GM15510 (cell line): ENCODE results near the gene FBXW5.

Experiments
- POLR2A ChIP-seq: IDR thresholded peaks from 3 replicates; pipeline ENCODE4 v1.6.1; 2011; ENCODE audit warnings: borderline replicate concordance; ENCODE audit not compliant: insufficient read length; ENCODE audit errors: extremely low read depth

Gene FBXW5

DNA sequence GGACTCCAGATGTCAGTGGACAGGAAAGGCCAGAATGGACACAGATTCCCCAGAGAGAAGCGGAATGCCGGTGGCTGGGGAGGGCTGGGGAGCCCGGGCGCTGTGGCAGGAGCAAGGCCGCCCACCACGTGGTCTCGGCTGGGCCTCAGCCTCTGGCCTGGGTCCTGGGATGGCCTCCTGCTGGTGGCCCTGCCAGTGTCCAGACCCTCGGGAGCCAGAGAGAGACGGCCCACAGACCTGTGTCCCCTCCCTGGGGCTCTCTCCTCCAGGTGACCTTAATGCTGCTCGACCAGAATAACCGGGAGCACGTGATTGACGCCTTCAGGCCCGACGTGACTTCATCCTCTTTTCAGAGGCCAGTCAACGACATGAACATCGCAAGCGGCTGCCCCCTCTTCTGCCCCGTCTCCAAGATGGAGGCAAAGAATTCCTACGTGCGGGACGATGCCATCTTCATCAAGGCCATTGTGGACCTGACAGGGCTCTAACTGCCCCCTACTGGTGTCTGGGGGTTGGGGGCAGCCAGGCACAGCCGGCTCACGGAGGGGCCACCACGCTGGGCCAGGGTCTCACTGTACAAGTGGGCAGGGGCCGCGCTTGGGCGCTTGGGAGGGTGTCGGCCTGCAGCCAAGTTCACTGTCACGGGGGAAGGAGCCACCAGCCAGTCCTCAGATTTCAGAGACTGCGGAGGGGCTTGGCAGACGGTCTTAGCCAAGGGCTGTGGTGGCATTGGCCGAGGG is 19.0 kb downstream of the FBXW5 start:
- no peak for TF ChIP-seq POLR2A

DNA sequence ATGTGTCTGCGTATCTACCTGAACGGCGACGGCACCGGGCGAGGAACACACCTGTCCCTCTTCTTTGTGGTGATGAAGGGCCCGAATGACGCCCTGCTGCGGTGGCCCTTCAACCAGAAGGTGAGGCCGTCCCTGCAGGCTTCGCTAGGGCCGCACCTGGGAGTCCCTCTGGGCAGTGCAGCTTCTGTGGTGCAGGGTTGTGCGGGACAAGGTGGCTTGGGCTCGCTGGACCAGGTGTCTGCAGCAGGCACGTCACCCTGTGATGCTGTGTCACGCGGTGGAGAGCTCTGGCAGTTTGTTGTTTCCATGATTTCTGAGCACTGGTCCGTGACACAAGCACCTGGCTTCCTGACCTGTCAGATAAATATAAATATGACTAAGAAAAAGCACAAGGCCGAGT is 20.7 kb downstream of the FBXW5 start:
- TF ChIP-seq POLR2A = no peak

DNA sequence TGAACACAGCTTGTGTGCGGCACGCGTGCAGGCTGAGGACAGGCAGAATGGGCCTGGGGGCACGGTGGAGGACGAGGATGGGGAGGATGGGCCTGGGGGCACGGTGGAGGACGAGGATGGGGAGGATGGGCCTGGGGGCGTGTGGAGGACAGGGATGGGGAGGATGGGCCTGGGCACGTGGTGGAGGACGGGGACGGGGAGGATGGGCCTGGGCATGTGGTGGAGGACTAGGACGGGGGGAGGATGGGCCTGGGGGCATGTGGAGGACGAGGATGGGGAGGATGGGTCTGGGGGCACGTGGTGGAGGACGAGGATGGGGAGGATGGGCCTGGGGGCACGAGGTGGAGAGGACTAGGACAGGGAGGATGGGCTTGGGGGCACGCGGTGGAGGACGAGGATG is 22.0 kb downstream of the FBXW5 start:
- TF ChIP-seq POLR2A = no peak

DNA sequence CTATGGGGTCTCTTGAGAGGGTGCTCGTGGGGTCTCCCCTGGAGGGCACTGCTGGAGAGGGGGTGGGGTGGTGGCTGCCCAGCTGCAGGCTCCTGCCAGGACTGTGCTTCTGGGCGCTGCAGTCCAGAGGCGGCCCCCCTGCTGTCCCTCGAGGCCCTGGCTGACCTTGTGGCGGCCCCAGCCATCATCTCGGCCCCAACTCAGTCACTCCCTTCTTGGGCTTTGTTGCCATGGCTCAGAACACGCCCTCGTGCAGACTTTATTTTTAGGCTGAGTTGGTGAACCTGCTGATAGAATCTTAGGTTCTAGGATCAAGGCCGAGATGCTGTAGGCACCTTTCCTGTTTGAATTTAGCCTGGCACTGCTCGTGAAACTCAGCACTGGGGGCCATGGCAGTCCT is 22.8 kb downstream of the FBXW5 start:
- no peak for TF ChIP-seq POLR2A

DNA sequence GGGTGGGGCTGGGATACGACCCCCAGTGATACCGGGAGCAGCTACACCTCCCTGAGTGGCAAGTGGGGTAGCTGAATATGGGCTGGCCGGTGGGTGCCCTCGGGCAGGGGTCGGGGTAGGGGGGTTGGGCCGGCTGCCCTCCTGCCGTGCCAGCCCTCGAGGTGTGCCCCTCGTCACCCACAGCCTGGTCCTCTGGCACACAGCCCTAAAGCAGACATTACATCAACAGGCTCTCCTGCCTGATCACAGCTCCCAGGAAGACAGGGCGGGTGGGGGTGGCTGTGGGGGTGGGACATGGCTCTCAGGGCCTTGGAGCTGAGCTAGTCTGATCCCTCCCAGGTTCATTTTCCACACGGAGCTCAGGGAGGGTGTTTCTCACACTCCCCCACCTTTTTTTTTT is 23.2 kb downstream of the FBXW5 start:
- TF ChIP-seq POLR2A = no peak

DNA sequence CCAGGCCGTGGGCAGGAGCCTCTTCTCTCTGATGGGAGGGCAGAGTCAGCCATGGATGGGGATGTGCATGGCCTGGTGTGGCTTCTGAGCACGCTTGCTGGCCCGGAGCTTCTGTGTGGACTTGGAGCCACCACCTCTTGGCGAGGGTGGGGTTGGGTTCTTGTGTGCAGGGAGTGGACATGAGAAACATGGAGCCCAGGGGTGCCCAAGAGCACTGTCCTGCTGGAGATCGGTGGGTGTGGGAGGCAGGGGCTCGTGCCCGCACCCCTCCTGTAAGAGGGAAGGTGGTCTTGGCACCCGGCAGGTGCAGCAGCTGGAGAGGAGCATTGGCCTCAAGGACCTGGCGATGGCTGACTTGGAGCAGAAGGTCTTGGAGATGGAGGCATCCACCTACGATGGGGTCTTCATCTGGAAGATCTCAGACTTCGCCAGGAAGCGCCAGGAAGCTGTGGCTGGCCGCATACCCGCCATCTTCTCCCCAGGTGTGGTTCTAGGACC is 23.8 kb downstream of the FBXW5 start:
- TF ChIP-seq POLR2A = no peak

DNA sequence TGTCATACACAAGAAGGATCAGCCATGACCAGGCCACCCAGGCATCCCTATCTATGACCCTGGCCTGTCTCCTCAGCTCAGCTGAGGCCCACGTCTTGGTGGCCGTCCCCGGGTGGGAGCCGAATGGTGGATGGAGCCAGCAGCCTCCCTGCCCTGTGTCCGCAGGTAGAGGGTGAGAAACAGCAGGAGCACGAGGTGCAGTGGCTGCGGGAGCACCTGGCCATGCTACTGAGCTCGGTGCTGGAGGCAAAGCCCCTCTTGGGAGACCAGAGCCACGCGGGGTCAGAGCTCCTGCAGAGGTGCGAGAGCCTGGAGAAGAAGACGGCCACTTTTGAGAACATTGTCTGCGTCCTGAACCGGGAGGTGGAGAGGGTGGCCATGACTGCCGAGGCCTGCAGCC is 24.5 kb downstream of the FBXW5 start:
- TF ChIP-seq POLR2A = no peak

DNA sequence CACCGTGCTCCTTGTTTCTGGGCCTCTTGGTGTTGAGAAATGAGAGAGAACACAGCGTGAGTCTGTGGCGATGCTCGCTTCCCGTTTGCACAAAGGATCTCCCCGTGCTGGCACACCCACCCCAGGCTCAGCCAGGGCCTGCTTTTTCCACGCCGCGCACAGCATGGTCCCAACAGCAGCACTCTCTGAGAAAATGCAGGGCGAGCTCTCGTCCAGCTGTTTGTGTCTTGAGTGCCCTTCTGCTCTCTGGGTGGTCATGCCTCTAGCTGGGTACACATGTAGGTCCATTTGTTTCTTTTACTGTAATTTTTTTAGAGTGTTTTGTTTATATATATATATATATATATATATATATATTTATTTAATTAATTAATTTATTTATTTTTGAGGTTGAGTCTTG is 26.6 kb downstream of the FBXW5 start:
- no peak for TF ChIP-seq POLR2A

DNA sequence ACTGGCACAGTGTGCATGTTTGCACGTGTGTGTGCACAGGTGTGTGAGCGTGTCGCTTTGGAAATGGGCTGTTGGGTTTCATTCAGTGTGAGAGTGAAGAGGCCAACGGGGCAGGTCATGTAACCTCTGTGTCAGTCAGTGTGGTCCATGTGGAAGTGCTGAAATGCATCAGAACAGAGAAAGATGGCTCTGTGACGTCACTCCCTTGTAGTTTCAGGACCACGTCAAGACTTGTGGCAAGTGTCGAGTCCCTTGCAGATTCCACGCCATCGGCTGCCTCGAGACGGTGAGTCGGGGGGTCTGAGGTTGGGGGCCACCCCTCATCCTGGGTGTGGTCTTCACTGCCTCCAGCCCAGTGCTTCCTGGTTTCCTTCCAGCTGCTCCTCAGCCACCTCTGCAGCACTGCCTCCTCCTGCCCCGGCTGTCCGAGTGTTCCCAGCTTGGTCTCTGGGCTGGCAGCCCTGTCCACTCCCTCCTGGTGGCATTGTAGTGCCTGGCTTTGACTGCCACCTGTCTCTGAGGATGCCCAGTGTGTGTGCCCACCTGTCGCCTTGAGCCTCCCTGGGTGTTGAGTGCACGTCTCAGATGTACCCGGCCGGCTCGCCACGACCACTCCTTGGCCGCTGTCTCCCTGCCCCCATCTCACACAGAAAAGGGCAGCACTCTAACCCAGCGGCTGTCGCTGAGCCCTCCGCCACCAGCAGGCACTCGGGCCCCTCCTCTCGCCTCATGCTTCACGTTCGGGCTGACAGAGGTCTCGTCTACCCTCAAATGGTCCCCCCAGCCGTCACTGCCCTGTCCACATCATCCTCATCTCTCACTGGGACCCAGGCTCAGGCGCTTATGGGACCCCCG is 28.0 kb downstream of the FBXW5 start:
- TF ChIP-seq POLR2A = no peak

DNA sequence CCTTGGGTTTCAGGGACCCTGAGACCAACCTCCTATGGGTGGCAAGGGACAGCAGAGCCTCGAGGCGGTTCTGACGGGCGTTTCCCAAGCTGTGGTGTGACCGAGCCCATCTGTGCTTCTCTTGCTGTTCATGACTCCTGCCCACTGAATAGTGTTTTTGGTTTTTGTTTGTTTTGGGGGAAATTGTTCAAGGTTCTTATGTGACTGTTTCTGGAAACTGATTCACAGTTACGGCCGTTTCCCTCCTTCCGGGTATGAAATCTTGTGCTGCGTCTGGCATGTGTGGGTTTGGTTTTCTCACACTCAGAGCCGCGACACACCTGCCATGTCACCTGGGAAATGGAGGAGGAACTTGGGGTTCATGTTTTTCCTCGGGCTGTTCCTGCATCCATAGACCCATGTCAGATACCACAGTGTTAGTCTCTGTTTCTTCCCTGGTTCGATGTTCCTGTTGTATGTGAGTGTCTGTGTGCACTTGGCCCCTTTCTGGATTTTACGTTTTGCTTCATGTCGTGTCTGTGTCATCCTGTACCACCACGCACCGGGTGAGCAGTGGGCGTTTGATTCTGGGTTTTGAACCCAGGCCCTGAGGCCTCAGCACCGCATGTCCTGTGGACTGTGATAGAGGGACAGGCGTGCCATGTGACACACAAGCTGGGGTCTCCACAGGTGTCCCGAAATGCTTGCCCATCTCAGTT is 28.8 kb downstream of the FBXW5 start:
- TF ChIP-seq POLR2A = no peak

DNA sequence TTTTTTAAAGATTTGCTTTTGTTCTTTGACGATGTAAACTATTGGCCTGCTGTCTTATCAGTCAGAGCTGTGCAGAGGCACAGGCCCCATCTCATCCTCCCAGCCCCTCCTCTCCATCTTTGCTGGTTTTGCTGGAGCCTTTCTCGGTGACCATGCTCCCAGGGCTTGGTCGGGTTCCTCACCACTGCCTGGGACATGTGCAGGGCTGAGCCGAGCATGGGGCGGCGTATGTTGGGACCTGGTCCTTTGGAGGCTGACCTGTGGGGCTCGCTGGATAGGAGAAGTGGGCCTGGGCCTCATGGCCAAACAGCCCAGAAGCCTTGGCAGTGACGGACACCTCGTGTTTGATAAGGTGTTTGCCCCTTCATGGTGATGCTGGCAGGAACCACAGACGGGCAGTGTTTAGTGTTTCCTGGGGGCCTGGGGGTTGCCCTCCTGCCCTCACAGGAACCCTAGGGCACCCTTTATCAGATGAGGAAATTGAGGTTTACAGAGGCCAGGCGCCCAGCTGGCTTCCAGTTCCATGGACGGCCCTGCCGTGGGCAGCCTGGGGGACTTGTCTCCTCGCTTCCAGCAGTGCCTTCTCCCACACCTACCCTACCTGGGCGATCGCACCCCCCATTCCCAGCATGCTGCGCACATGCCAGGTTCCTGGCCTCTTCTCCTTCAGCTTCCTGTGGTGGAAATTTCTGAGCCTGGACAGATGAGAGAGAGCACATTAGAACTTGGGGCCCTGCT is 30.7 kb downstream of the FBXW5 start:
- TF ChIP-seq POLR2A = no peak

DNA sequence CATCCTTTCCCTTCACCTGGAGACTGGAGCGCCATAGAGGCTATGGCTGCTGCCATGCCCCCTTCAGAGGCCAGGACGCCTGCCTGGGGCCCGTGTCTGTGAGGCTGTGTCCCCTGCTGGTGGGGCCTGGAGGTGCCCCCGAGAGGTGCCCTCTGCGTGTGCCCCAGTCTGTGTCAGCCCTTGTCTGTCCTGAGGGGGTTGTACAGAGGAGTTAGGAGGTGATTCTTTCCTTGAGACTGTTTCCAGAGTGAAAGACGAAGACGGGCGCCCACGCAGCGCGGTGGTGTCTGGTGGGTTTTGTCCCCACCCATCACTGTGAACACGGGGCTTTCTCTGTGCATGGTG is 33.7 kb downstream of the FBXW5 start:
- TF ChIP-seq POLR2A = no peak

DNA sequence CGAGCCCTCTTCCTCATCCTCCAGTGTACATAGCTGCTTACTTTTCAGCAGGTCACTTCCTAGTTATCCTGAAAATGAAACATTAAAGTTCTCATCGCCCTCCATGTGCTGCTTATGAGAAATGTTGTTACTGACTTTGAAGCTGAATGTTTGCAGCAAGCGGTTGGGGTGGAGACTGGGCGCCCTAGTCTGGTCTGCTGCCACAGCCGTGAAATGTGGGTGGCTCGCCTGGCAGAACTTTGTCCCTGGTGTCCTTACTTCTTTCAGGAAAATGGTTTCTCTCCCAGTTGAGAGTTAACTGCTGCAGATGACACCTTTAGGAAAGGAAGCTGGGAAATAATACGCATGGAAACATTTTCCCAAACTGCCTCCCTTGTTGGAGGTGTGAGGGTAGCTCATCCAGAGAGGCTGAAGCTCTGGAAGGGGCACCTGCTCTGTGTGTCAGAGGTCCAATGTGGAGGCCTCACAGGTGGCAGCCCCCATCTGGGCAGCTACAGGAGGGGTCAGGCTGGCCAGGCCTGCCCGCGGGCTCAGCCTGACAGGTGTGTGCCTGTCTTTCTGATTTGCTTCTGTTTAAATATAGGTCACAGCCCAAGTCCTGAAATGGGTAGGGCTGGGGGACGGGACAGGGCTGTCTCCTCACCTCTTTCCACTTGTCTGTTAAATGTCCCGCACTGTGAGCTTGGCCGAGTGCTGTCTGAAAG is 34.2 kb downstream of the FBXW5 start:
- no peak for TF ChIP-seq POLR2A
